Smooth muscle cell (in vitro differentiated cells): ENCODE data around the gene CYB561D1. TPM values are rescaled to one million over a fixed set of nuclear protein-coding genes. Genes with fewer than 3 reads are reported as not detected.

ENCODE experiments used
- DNase-seq: peaks from one replicate; lab custom pipeline; 2025; ENCODE audit not compliant: unreplicated experiment; lab: John Stamatoyannopoulos, UW
- H2AFZ ChIP-seq: fragments of 200-600 bp; sonication (generic); 2 replicates; pipeline ENCODE4 v1.6.0; 2016; ENCODE audit warnings: antibody characterized with exemption, low read depth, mild to moderate bottlenecking
- H3F3A ChIP-seq: fragments of 200-600 bp; sonication (generic); 2 replicates; pipeline ENCODE4 v1.6.0; 2017; ENCODE audit warnings: antibody characterized with exemption, low read depth
- H3K27ac ChIP-seq: fragments of 200-600 bp; sonication (generic); 2 replicates; pipeline ENCODE4 v1.5.1; 2016; ENCODE audit warnings: low read depth, mild to moderate bottlenecking
- H3K27me3 ChIP-seq: fragments of 200-600 bp; sonication (generic); 2 replicates; pipeline ENCODE4 v1.6.1; 2016; ENCODE audit warnings: low read depth, mild to moderate bottlenecking
- H3K36me3 ChIP-seq: fragments of 200-600 bp; sonication (generic); 2 replicates; pipeline ENCODE4 v1.5.1; 2016; ENCODE audit warnings: low read depth
- H3K4me1 ChIP-seq: fragments of 200-600 bp; sonication (generic); 2 replicates; pipeline ENCODE4 v1.5.1; 2016; ENCODE audit warnings: low read depth
- H3K4me2 ChIP-seq: fragments of 200-600 bp; sonication (generic); 2 replicates; pipeline ENCODE4 v1.6.0; 2016; ENCODE audit warnings: mild to moderate bottlenecking
- H3K4me3 ChIP-seq: fragments of 200-600 bp; sonication (generic); 2 replicates; pipeline ENCODE4 v1.5.1; 2016; ENCODE audit warnings: mild to moderate bottlenecking
- H3K79me2 ChIP-seq: fragments of 200-600 bp; sonication (generic); 2 replicates; pipeline ENCODE4 v1.6.0; 2016; ENCODE audit warnings: low read depth, mild to moderate bottlenecking
- H3K9ac ChIP-seq: fragments of 200-600 bp; sonication (generic); 2 replicates; pipeline ENCODE4 v1.6.0; 2016; ENCODE audit warnings: low read depth
- H3K9me3 ChIP-seq: fragments of 200-600 bp; sonication (generic); replicated peaks from 2 replicates; pipeline ENCODE4 v1.5.1; 2016; ENCODE audit warnings: low read depth
- H4K20me1 ChIP-seq: fragments of 200-600 bp; sonication (generic); 2 replicates; pipeline ENCODE4 v1.6.0; 2016; ENCODE audit warnings: low read depth
- CTCF ChIP-seq: fragments of 200-600 bp; sonication (generic); IDR thresholded peaks from 2 replicates; pipeline ENCODE4 v1.5.1; 2017; ENCODE audit warnings: borderline replicate concordance, mild to moderate bottlenecking, antibody characterized with exemption; ENCODE audit not compliant: insufficient read depth, poor library complexity, severe bottlenecking
- WGBS: methylation state at CpG from one replicate; pipeline ENCODE4 v1.1.7; 2016; ENCODE audit warnings: low lambda C conversion rate; 5-methylcytosine and 5-hydroxymethylcytosine counted together
- polyA plus RNA-seq: library from polyadenylated mRNA; unstranded; fragments of >200 nt; fragmentation: Nextera tagmentation; extraction: Ambion mirVana; gene quantifications from 2 replicates; pipeline ENCODE4 v1.2.1, GENCODE V29; 2016
- total RNA-seq: library from RNA; depleted of rRNA; stranded (reverse); fragments of >200 nt; gene quantifications from 2 replicates; pipeline ENCODE4 v1.2.3, GENCODE V29; 2014

The CYB561D1 gene
- total and polyA plus RNA-seq, 2 experiments from 2014 or later = 4.5 to 5.3 TPM

- no peak for TF ChIP-seq CTCF
- Histone ChIP-seq H3K79me2 (peaks cover 64% of the 10 kb centered on the region), H3K9ac (peak within 1 kb of the TSS; percentile 94), H3K27me3 (no peaks in the 10 kb centered on the region), H3K4me3 (peak within 1 kb of the TSS; percentile 77), H4K20me1 (peaks cover 47% of the 10 kb centered on the region), H3K36me3 (no peaks in the 10 kb centered on the region), H3F3A (peaks cover 3% of the 10 kb centered on the region), H3K4me2 (peak within 1 kb of the TSS; percentile 87), H3K9me3 (no peaks in the 10 kb centered on the region), H2AFZ (peak within 1 kb of the TSS; percentile 67), H3K4me1 (peaks cover 22% of the 10 kb centered on the region), H3K27ac (peak within 1 kb of the TSS; percentile 91)
- WGBS = 1% methylated on average over 65 of the region's 68 CpGs
- DNase-seq = peak; percentile 71
These were observed 54.7 kb downstream of the CYB561D1 start, which contains the start of gene GNAI3 for GRCh38 chr1:109548321-109549267. Gene GNAI3 (plus strand): TSS chr1:109548615. CDS start chr1:109548721, 106 bp downstream.

Other genes starting within 250 kb of the CYB561D1 start
- 2.9 and 3.6 TPM in 2 replicates for gene CELSR2, start 244.6 kb upstream of the CYB561D1 start, total RNA-seq
- gene CELSR2, start 244.6 kb upstream of the CYB561D1 start, polyA plus RNA-seq = 1.8 and 5.1 TPM in 2 replicates
- gene PSRC1, start 210.9 kb upstream of the CYB561D1 start, total RNA-seq = 5.5 and 5.7 TPM in 2 replicates
- 9.0 and 10.8 TPM in 2 replicates for gene PSRC1, start 210.9 kb upstream of the CYB561D1 start, polyA plus RNA-seq
- not detected in 2 replicates for gene MYBPHL, start 187.1 kb upstream of the CYB561D1 start, total RNA-seq
- gene MYBPHL, start 187.1 kb upstream of the CYB561D1 start, polyA plus RNA-seq = not detected in 2 replicates
- 28.7 and 31.4 TPM in 2 replicates for gene SORT1, start 96.2 kb upstream of the CYB561D1 start, total RNA-seq
- 9.8 and 17.0 TPM in 2 replicates for gene SORT1, start 96.2 kb upstream of the CYB561D1 start, polyA plus RNA-seq
- gene PSMA5, start 67.6 kb upstream of the CYB561D1 start, total RNA-seq = 54.0 and 57.2 TPM in 2 replicates
- gene PSMA5, start 67.6 kb upstream of the CYB561D1 start, polyA plus RNA-seq = 89.8 and 93.9 TPM in 2 replicates
- gene SYPL2, start 27.5 kb upstream of the CYB561D1 start, total RNA-seq = 0.04 TPM in 1 of 2 replicates, not detected in the other
- gene SYPL2, start 27.5 kb upstream of the CYB561D1 start, polyA plus RNA-seq = not detected in 2 replicates
- gene ATXN7L2, start 10.2 kb upstream of the CYB561D1 start, total RNA-seq = 1.9 and 2.4 TPM in 2 replicates
- 5.7 and 6.2 TPM in 2 replicates for gene ATXN7L2, start 10.2 kb upstream of the CYB561D1 start, polyA plus RNA-seq
- 0.31 and 0.99 TPM in 2 replicates for gene AMIGO1, start 15.6 kb downstream of the CYB561D1 start, total RNA-seq
- 0.93 and 1.4 TPM in 2 replicates for gene AMIGO1, start 15.6 kb downstream of the CYB561D1 start, polyA plus RNA-seq
- not detected in 2 replicates for gene GPR61, start 45.8 kb downstream of the CYB561D1 start, total RNA-seq
- 0.37 TPM in 1 of 2 replicates, not detected in the other for gene GPR61, start 45.8 kb downstream of the CYB561D1 start, polyA plus RNA-seq
- gene GNAI3, start 54.5 kb downstream of the CYB561D1 start, total RNA-seq = 15.4 and 19.0 TPM in 2 replicates
- gene GNAI3, start 54.5 kb downstream of the CYB561D1 start, polyA plus RNA-seq = 11.4 and 13.0 TPM in 2 replicates
- not detected in 2 replicates for gene GNAT2, start 125.5 kb downstream of the CYB561D1 start, total RNA-seq
- not detected in 2 replicates for gene GNAT2, start 125.5 kb downstream of the CYB561D1 start, polyA plus RNA-seq
- 57.4 and 69.2 TPM in 2 replicates for gene AMPD2, start 125.7 kb downstream of the CYB561D1 start, total RNA-seq
- 104 and 122 TPM in 2 replicates for gene AMPD2, start 125.7 kb downstream of the CYB561D1 start, polyA plus RNA-seq
- gene GSTM4, start 162.0 kb downstream of the CYB561D1 start, total RNA-seq = 23.2 and 25.8 TPM in 2 replicates
- gene GSTM4, start 162.0 kb downstream of the CYB561D1 start, polyA plus RNA-seq = 32.8 and 34.4 TPM in 2 replicates
- gene GSTM2, start 174.0 kb downstream of the CYB561D1 start, total RNA-seq = 29.2 and 30.3 TPM in 2 replicates
- gene GSTM2, start 174.0 kb downstream of the CYB561D1 start, polyA plus RNA-seq = 41.2 and 43.8 TPM in 2 replicates
- 15.9 and 20.9 TPM in 2 replicates for gene GSTM1, start 193.7 kb downstream of the CYB561D1 start, total RNA-seq
- 31.4 and 46.3 TPM in 2 replicates for gene GSTM1, start 193.7 kb downstream of the CYB561D1 start, polyA plus RNA-seq
- gene GSTM5, start 218.2 kb downstream of the CYB561D1 start, total RNA-seq = not detected in 2 replicates
- gene GSTM5, start 218.2 kb downstream of the CYB561D1 start, polyA plus RNA-seq = 0.17 and 0.87 TPM in 2 replicates
- gene GSTM3, start 246.9 kb downstream of the CYB561D1 start, total RNA-seq = 117 and 153 TPM in 2 replicates
- gene GSTM3, start 246.9 kb downstream of the CYB561D1 start, polyA plus RNA-seq = 211 and 218 TPM in 2 replicates